NCI-H1436 (cell line): ENCODE results near the gene DHX38.

Source experiments
- DNase-seq: peaks from one replicate; lab custom pipeline; 2025; lab: John Stamatoyannopoulos, UW

The DHX38 gene

GRCh38 chr16:72122308-72122707 is 28.7 kb downstream of the DHX38 start:
- DNase-seq = no peak

GRCh38 chr16:72122916-72123315 is 29.3 kb downstream of the DHX38 start:
- no peak for DNase-seq

GRCh38 chr16:72123426-72123825 is 29.8 kb downstream of the DHX38 start:
- no peak for DNase-seq

DNA sequence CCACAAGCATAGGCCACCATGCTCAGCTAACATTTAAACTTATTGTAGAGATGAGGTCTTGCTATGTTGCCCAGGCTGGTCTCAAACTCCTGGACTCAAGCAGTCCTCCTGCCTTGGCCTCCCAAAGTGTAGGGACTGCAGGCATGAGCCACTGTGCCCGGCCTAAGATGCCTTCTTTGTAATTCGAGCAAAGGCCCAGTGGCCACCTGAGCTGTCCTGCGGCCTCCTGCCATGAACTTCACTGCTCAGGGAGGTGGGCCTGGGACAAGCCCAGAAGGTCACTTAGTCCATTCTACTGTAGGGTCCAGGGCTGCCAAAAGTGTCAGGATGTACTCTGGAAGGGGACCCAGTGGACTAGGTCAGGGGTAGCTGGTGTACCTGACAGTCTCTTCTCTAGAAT is 30.5 kb downstream of the DHX38 start:
- DNase-seq = no peak

DNA sequence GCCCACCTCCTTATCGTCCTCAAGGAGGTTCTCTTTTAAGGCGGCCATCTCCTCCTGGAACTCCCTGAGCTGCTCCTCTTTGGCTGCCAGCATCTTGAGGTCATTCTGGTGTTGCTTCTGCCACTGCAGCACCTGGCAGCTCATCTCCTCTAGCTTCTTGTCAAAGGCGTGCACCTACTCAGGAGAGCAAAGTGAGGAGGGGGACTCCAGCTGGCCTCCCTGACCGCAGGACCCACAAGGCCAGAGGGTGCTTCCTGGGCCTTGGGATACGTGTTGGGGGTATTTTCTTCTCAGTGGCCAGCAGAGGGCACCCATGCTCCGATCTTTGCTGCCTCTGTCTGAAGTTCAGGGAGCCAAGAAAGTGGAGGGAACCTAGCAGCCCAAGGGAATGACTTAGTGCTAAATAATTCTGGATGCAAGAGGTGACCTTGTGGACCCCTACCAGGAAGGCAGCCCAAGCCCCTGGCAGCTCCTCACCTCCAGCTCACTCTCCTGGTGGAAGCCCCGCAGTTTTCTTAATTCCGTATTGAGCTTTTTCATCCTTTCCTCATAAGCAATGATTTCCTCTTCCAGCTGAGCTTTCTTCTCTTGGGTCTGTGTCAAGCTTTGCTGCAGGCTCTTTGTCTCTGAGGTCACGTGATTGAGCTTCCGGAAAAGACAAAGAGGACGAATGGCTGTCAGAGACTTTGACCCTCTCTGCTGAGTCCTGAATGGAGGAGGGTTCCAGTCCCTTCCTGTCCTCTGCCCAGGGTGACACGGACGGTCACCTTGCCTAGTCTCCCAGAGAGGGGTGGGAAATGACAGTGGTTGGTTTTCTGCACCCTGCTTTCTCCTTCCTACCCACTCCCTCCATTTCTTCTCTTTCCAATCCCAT is 31.4 kb downstream of the DHX38 start:
- DNase-seq = peak; percentile 79

DNA sequence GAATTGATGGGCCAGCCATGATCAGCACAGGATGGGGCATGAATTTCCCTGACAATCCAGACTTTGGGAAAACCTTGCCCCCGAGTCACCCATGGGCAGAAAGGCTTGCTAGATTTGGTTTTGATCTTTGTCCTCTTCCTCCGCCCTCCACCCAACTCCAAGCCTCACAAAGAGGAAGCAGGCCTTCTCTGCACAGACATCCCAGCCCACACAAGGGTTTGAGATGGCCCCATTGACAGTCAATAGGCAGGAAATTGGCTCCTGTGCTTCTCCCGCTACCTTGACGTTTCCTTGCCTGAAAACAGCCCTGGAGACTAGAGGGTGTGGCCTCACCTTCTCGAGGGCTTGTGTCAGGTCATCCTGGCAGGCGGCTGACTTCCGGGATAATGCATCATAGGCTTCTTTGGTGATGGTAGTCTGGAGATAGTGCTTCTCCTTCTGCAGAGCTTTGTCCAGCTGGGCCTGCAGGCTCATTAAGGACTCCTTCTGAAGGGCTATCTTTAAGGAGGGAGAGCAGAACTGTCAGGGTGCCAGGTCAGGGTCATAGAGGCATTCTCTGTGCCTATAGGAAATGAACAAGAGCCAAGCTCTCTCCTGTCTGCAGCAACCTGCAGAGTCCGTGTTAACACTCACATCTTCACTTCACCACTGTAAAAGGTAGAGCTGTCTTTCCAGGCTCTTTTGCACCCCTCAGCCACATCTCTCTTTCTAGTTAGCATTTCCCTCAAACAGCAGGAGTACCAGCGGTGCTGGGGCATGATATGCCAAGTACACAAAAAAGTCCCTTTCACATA is 32.2 kb downstream of the DHX38 start:
- no peak for DNase-seq

GRCh38 chr16:72126429-72126765 is 32.8 kb downstream of the DHX38 start:
- no peak for DNase-seq

- no peak for DNase-seq
Measured at GRCh38 chr16:72128701-72129100, 35.1 kb downstream of the DHX38 start.

- no peak for DNase-seq
Measured at GRCh38 chr16:72129976-72130656, 36.5 kb downstream of the DHX38 start.

DNA sequence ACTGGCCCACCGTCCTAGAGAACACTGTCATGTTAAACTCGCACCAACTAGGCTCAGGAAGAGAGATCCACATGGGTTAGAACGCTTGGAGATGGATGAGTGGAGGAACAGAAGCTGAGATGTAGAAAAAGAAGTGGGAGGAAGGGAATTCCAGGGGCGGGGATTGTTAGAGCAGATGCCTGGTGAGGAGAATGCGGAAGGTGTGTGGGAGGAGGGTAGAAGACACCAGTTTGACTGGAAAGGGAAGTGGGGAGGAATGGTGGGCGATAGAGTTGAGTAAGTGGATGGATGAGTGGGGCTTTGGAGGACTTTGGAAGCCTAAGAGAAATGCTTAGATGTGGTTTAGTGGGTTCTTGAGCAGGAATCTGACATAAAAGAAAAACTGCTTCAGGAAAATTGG is 37.4 kb downstream of the DHX38 start:
- no peak for DNase-seq

GRCh38 chr16:72132726-72133125 is 39.1 kb downstream of the DHX38 start:
- DNase-seq = no peak

- no peak for DNase-seq
Measured at GRCh38 chr16:72134507-72134906, 40.9 kb downstream of the DHX38 start.

- DNase-seq = no peak
Measured at GRCh38 chr16:72137380-72138063, 43.9 kb downstream of the DHX38 start.

- no peak for DNase-seq
Measured at GRCh38 chr16:72138064-72138572, 44.5 kb downstream of the DHX38 start.

DNA sequence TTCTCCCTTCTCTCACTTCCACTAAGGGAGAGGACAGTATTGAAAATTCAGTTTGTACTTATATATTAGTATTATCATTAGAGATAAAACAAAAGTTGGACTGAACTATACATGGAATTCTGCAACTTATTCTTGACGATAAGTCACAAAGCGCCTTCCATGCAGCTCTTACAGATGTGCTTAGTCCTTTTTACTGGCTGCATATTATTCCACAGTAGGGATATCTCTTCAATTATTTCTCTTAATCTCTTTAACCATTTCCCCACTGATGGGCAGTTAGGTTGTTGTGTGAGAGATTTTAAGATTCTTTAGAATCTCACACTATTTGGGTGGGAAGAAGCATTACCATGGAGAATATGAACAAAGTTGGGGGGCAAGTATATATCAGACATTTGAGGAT is 46.3 kb downstream of the DHX38 start:
- DNase-seq = no peak

- DNase-seq = no peak
Measured at GRCh38 chr16:72142476-72142875, 48.8 kb downstream of the DHX38 start.

DNA sequence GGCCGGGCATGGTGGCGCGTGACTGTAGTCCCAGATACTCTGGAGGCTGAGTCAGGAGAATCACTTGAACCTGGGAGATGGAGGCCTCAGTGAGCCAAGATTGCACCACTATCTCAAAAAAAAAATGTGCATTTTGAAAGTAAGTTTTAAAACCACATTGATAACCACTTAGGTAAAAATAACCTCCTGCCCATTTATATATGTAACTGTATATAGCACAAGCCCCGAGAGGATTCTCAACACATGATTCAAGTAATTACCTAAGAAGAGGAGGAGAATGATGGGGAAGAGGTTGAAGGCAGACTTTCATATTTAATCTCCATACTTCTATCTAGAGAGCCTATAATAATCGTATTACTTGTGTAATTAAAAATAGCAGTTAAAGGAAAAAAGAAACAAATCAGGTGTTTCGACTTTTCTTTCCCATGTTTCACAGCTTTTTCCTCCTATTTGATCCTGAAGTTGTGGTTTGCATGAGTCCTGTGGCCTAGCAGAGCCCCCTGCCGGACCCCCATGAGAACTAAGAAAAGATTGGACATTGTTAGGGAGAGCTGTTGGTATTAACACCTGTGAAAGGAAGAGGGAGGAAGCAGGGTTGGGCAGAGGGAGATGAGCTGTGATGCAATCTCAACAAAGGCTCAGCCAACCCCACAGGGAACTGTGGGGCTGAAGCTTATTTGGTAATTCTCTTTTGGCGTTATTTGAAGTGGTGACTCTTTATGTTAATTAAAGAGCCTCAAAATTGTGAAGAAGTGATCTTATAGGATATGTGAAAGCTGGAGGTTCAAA is 56.2 kb downstream of the DHX38 start:
- DNase-seq = no peak

- DNase-seq = no peak
Measured at GRCh38 chr16:72159386-72159785, 65.7 kb downstream of the DHX38 start.

DNA sequence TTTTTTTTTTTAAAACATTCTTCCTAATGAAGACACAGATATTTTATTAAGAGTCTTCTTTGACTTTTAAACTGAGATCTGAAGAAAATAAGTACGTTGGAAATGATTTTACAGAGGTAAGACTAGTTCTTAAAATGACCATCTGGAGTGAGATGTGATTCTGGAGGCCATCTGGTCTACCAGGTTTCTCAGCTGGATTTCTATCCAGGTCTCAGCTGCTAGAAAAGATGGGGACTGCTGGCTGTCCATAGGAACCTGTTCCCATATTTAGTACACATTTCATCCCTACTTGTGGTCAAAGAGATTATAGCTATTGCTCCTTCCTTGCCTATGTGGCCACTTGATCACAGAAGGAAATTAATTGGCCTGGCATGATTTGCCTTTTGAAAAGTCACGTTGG is 66.2 kb downstream of the DHX38 start:
- DNase-seq = no peak

DNA sequence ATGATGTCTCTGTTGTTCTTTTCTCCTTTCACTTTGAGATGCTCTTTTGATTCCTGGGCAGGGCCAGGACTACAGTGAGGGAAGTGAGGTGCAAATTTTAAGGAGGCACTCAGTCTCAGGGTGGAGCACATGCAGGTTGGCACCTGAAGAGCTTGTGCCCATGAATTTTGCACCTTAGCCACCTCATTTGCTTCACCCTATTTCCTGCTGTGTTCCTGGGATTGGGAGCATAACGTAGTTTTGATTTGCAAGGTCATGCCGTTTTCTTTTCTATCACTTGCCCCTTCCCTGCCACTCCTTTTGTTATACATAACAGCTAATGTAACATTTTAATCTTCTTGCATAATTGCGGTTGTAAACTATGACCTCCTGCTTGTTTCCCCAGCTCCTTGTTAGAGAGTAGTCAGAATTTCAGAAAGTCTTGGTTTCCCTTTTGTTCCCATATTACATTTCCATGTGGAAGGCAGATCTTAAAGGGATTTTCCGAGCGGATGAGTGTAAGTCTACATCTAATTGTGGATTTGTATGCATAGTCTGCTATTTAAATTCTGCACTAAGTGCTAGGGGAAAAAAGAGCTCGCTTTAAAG is 68.6 kb downstream of the DHX38 start:
- DNase-seq = peak; percentile 24
